HG03103 (cell line): Measurements from ENCODE around the gene CTBP2.

Experiments
- ATAC-seq: cut with Tn5 transposase; IDR thresholded peaks from one replicate; pipeline ENCODE4 v1.9.1; 2021; ENCODE audit warnings: low read depth; ENCODE audit not compliant: unreplicated experiment

CTBP2 gene

DNA sequence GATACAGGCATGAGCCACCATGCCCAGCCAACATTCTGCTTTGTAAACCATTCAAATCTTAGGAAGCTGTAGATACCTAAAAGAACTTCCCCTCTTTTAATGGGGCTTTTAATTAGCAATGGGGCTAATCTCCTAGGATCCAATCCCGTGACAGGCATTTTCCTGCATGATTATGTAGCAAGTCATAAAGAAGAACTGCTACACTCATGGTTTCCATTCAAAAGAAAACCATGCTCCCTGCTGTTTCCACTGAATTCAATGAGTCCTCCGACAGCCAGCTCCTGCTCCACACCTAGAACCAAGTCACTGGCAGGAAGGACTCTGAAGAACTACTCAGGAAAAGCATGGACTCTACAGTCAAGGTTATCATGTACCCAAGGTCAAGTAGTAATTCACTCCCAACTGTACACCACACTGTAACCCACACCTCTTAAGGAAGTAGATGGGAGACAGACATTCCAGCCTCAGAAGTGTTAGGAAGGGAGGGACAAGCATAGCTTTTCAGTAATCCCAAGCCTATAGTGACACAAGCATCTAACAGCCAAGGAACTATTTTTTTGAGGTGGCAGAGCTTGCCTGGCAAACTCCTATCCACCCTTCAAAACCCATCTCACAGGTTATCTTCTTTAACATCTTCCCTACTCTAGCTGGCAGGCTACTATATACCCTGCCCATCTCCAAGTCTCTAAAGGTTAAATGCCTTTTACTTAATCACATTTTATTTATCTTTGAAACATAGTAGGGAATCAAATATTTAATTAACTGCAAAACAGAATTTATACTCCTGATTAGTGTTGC is 47.5 kb downstream of the CTBP2 start:
- no peak for ATAC-seq

DNA sequence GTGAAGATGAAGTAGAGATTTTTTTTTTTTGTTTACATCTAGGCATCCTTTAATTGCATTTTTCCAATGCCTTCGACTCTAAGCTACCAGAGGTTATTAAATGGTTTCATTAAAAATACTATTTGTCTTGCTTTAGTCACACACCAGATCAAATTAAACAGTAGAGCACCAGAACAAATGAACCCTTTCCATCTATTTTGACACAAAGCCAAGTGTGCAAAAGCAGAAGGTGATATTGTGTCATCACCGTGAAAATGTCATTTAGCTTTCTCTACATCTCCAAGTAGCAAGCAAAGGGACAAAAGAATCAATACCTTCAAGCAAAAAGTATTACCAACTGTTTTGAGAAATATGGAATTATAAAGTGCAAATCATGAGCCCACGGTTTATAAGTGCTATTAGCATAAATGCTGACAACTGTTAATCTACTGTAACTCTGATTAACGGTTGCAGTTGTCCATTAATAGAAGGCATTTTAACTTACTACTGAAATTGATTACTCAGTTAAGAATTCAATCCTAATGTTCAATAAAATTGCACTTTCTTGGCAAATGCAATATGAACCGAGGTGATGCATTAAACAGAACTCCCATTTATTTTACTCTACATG is 49.1 kb downstream of the CTBP2 start:
- ATAC-seq = no peak

DNA sequence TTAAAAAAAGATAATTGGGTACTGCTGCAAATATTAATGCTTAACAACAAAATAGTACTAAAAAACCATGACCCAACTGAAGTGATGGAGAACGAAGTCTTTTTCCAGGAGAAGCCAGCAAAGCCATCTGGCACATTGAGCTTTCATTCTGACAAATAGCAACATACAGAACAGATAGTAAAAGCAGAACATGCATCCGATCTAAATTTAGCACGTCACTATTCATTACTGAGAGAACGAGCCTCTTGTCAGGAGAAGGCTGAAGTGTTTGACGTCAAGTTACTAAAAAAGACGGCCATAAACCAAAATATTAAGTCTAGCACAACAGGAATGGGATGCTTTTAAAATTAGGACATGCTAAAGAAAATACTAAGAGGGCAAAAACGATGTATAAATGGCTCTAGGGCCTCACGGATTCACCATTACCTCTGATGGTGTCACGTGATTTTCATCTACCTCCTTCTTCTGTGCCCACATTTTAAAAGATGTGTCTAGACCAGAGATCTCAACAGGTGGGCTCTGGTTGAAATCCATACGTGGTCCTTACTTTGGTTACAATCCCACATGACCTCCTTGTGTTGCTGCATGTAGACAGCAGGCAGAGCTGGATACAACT is 52.3 kb downstream of the CTBP2 start:
- no peak for ATAC-seq

DNA sequence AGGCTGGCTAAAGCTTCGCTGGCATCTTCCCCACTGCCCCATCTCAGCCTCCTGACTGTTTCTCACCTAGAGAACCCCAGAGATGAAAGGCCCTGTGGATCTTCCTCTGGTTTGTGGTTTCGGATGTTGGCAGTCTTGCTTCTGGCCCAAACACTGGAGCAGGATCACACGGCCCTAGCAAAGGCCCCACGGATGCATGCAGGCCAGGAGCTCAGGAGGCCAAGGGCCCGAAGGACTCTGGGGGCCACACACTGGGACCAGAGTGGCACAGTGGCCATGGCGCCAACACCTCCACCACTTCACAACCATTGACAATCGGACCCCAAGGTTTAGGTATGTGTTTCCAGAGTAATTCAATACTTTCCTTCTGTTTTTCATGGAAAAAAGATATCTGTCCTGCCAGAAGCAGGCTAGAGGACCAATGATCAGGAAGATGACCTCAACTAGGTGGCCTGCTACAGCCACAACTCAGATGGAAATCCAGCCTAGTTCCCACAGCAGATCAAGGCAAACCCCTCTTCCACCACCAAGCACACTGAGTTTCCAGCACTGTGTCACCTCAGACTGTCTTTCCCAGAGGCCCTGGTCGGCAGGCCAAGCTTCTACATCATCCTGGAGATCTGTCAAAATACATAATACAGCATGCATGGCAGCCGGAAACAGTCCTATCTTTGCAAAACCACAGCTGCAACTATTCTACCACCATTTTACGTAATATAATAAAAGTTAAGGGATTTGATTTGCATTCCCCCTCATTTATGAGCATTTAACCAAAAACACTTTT is 53.0 kb downstream of the CTBP2 start:
- no peak for ATAC-seq

DNA sequence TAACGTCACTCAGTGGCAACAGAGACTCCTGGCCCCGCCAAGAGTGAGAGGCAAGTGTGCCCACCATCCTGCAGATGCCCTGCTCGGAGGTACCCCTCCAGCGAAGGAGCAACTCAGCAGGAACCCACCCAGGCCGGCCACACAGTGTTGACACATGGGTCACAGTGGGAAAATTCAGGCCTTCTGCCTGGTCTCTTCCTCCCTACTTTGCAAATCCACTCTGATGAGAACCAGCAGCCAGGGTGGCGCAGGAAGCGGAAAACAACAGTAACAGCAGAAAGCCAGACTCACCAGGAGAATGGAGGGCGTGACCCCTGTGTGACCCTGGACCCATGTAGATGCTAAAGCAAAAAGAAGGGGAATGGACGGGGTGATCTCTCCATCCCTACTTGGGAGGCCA is 53.8 kb downstream of the CTBP2 start:
- ATAC-seq = no peak

DNA sequence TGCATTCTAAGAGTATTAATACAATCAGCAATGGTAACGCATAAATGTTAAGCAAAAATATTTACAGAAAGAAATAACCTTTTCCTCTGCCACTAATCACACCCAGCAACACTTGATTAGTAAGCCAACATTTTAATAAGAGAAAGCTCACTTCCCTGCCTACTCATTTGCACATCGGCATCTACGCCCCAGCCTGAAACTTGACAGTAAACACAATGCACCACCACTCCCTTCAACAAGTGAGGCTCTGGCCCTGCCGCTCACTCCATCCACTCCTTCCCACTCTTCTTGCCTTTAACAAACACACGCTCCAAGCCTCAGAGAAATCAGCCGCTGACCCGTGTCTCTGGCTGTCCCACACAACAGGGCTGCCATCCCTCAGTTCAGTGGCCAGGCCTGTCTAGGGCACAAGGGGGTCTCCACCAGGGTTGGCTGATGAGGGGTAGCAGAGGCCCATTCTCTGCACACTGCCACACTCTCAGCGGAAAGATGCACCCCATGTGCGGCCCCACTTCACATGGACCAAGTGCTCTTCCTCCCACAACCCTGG is 54.6 kb downstream of the CTBP2 start:
- ATAC-seq = no peak

DNA sequence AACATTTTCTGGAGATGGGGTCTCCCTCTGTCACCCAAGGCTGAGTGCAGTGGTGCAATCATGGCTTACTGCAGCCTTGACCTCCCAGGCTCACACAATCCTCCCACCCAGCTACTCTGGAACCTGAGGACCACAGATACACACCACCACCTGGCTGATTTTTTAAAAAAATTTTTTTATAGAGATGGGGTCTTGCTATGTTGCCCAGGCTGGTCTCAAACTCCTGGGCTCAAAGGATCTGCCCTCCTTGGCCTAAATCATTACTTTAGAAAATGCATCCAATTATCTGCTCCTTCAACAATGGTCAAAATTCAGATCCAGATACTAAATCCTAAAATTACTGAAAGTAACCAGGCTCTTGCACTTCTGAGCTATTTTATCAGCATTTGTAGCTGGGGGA is 55.2 kb downstream of the CTBP2 start:
- ATAC-seq = no peak

DNA sequence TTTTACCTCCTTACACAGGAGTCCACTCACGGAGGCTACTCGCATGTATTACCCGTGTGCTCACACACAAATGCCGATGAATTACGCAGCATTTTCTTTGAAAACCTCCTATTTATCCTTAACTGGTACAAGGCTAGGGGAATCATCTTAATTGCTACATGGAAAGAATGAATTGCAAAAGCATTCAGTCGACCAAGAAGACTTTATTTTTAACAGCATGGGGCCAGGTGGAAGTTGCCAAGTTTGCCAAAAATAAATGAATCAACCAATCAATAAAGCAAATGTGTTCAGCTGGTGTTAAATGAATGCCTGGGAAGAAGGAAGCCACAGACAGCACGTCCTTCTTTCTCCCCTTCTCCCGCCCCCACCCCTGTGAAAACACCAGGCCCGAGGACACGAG is 55.8 kb downstream of the CTBP2 start:
- no peak for ATAC-seq

DNA sequence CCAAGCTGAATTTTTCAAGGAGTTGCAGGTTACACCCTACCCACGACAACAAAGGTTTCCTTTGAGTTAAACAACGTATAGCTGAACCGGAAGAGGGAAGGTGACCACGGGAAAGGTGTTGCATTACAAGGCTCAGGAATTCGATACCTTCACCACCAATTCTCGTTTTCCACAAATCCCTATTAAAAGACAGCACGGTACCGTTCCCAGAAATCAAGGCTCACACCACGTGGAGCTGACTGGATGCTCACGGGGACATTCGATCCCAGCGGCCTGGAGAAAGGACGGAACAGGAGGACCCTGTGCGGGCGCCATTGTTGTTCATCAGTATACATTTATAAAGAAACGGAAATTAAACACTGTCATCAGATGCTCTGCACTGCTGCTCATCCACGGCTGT is 56.4 kb downstream of the CTBP2 start:
- ATAC-seq = no peak

DNA sequence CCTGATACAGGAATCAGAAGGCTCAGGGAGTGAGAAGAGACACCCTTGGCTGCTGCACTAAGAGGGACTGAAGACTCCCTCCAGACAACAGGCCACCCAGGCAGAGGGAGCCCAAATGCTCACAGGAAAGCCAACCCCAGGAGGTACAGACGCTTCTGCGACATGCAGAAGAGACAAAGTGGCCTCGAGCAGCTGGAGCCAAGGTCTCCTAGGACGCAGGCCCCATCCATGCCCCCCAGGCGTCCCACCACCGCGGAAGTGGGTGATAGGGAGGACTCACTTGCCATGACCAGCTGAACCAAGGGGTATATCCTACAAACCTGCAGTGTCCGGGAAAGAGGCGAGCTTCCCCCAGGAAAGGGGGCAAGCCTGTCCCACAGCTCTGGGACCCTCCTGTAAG is 56.9 kb downstream of the CTBP2 start:
- no peak for ATAC-seq

DNA sequence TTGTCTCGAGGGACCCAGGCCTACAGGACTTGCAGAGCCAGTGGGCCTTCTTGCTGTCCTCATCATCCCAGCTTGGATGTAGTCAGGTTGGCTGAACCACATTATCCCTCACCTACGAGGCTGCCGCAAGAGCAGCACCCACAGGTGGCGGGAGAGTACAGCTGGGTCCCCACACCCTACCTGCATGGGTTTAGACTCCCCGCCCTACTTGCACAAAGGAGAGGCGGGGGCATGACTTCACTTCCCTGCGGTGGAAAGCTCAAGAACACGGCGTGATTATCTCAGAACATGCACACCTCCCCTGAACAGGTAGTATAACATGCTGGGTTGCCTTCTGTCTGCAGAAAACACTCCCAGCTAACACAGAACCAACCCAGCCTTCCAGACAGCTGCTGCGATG is 57.5 kb downstream of the CTBP2 start:
- ATAC-seq = no peak

DNA sequence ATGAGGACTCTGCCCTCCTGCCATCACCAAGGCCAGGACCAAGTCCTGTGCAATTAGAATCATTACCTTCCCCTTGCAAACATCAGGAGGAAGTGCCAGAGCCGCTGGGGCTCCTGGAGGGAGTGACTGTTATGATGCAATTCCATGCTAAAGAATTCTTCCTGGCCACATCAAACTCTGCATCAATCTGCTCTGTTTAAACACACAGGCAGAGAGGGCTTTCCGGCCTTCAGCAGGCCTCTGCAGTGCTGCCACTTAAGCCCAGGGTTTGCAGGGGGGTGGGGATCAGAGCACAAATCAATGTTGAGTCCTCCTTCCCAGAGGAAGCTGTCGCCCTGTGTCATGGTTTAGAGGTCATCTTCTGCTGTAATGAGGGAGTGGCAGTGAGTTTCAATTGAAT is 58.1 kb downstream of the CTBP2 start:
- ATAC-seq = no peak

DNA sequence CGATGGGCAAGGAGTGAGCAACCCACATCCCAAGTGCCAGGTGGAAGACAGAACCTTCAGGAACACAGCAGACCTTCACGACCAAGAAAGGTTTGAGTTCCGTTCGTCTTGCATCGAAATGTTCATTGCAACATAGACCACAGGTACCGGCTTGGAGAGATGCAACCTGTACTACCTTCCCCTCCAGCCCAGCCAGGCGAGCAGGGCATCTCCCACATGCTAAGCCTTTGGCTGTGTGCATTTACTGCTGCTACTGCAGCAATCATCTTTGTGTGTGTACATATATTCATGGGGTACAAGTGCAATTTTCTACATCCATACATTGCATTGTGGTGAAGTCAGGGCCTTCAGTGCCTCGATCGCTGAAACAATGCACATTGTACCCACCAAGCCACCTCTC is 58.8 kb downstream of the CTBP2 start:
- ATAC-seq = no peak

DNA sequence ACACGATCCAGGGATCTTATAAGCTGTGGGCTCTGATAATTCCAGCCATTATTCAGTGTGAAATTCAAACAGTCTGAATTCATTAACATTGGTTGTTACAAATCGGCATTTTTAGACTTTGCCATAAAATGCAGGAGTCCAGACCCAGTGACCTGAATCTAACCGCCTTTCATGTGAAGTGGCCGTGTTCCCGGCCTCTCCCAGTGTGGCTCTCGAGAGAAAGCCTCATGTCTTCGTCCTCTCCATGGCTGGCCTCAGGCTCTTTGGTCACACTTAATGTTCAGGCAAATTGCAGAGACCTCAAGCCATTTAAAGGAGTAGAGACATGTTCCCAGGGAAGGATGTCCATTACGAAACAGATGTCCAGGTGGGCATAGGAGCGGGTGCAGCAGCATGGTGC is 59.3 kb downstream of the CTBP2 start:
- no peak for ATAC-seq

DNA sequence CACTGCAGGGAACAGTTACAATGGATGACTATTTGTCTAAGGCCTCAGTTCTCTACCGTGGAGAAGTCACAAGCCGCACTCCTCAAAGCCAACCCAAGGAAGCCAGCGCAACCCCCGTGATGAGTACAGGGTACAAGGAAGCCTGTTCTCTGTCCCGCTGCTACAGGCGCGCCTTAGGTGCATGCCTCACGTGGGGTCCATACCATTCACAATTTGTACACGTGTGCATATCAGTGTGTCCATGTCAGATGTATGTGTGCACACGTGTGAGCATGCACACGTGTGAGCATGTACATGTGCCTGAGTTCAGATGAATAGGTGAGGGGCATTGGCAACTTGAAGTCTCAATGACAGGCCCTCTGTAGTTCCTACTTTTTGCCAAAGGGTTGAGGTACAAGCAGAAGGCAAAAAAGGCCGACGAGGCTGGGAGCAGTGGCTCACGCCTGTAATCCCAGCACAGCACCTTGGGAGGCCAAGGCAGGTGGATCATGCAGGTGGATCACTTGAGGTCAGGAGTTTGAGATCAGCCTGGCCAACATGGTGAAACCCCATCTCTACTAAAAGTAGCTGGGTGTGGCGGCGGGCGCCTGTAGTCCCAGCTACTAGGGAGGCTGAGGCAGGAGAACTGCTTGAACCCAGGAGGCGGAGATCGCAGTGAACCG is 62.8 kb downstream of the CTBP2 start:
- no peak for ATAC-seq

DNA sequence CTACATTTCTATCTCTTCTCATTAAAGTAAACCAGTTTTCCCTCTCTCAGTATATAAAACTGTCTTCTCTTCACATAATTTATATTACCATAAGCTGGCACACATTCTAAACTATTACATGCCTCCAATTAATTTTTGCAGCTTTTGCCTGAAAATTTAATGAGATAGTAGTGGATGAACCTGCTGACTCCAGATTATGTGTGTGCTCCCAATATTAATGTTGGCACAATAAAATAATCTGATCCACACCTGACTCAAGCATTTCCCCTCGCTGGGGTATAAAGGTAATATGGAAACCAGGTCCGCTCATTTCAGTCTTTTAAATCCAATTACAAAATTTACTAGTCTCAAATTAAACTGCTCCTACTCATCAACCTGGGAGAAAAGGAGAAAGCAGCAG is 63.4 kb downstream of the CTBP2 start:
- no peak for ATAC-seq

DNA sequence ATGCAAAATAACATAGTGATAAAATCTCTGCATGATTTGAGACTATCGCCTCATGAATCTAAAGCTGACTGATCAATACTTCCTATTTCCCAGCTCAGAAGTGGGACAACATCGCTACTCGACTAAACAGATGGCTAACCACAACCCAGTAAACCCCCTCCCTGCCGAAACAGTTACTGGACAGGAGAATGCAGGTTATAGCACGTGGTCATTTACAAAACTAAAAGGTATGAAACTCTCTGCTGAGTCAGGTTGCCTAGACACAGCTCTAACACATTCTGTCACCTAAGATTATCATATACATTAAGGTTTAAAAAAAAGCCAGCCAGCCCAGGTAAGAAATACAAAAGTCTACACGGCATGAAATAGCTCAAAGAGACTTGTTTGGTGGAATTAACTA is 64.0 kb downstream of the CTBP2 start:
- ATAC-seq = no peak

DNA sequence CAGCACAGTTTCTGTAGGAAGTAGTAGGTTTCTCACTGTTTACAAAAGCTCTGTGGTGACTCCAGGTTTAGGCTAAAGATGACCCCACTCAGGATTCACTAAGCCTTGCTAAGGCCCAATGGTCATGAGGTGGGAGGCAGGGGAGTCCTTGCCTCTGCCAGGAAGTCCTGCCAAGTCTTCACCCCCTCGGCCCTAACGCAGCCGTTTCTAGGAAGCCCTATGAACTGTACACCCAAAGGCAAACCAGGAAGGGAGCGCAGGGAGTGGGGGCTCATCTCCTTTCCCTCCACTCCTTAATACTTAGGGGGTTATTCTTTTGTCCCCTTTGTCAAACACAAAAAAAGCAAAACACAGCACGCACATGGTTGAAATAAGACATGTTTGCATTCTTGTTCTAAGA is 64.6 kb downstream of the CTBP2 start:
- no peak for ATAC-seq

DNA sequence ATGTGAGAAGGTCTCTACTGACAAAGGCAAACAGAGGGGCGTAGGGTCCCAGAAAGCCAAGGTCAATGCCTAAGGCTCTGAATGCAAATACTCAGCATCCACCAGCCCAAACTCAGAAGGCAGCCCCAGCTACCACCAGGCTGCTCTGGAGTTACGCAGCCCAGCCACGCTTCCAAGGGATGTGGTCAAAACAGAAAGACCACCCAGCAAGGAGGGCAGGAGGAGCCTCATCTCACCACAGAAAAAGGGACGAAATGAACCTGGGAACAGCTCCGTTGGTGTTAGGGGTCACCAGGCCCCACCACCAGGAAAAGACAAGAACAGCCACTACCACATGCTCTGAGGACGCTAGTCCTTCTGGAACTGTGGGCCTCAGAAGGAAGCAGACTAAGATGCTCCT is 65.1 kb downstream of the CTBP2 start:
- no peak for ATAC-seq

DNA sequence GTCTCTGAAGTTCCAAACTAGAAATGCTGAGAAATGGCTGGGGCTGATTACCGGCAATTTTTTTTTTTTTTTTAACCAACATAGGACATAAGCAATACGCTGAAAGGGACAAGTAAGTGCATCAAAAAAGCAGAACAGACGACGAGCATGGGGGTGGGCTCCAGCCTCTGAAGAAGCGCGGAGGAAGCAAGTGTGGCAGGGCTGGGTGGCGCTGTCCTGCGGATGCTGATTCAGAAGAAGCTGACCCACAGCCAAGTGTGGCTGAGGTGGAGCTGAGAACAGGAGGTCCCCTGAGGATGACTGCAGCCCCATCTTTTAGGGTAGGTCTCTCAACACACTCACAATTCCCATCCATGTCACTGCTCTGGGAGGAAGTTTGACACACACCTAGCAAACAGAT is 65.6 kb downstream of the CTBP2 start:
- no peak for ATAC-seq
